Neural cell (in vitro differentiated cells): ENCODE measurements around the gene FHDC1. TPM values are rescaled to one million over a fixed set of nuclear protein-coding genes. Genes with fewer than 3 reads are reported as not detected.

Experiments used
- H2AFZ ChIP-seq: fragments of 200-600, 300-800 bp; sonication (generic), shearing (Covaris generic); 2 replicates; pipeline ENCODE4 v1.6.0; 2014; ENCODE audit warnings: low read depth, mild to moderate bottlenecking, antibody characterized with exemption, low read length, moderate library complexity
- H3F3A ChIP-seq: fragments of 200-600 bp; shearing (Covaris generic); 2 replicates; pipeline ENCODE4 v1.6.1; 2016; ENCODE audit warnings: mild to moderate bottlenecking, moderate library complexity, mixed read lengths, antibody characterized with exemption, low read length; ENCODE audit not compliant: insufficient read depth, poor library complexity, severe bottlenecking
- H3K27ac ChIP-seq: fragments of 200-600, 300-800 bp; sonication (generic), shearing (Covaris generic); 2 replicates; pipeline ENCODE4 v1.5.1; 2014; ENCODE audit warnings: mild to moderate bottlenecking, low read length, moderate library complexity
- H3K27me3 ChIP-seq: fragments of 300-800, 200-600 bp; sonication (generic), shearing (Covaris generic); 2 replicates; pipeline ENCODE4 v1.6.0; 2014; ENCODE audit warnings: mild to moderate bottlenecking, low read depth, low read length, moderate library complexity; ENCODE audit not compliant: insufficient read depth
- H3K36me3 ChIP-seq: fragments of 300-800, 200-600 bp; sonication (generic), shearing (Covaris generic); 2 replicates; pipeline ENCODE4 v1.5.1; 2014; ENCODE audit warnings: mild to moderate bottlenecking, antibody characterized with exemption, low read length, moderate library complexity; ENCODE audit not compliant: insufficient read depth
- H3K4me2 ChIP-seq: fragments of 300-800, 200-600 bp; sonication (generic), shearing (Covaris generic); 2 replicates; pipeline ENCODE4 v1.6.0; 2014; ENCODE audit warnings: mild to moderate bottlenecking, low read length
- H3K4me3 ChIP-seq: fragments of 300-800, 200-600 bp; sonication (generic), shearing (Covaris generic); 2 replicates; pipeline ENCODE4 v1.5.1; 2014; ENCODE audit warnings: mild to moderate bottlenecking, low read length, moderate library complexity
- H3K79me2 ChIP-seq: fragments of 200-600 bp; shearing (Covaris generic); replicated peaks from 2 replicates; pipeline ENCODE4 v1.6.0; 2014; ENCODE audit warnings: mild to moderate bottlenecking, low read length, moderate library complexity; ENCODE audit not compliant: insufficient read depth
- H3K9ac ChIP-seq: fragments of 300-800, 200-600 bp; sonication (generic), shearing (Covaris generic); 2 replicates; pipeline ENCODE4 v1.6.1; 2016; ENCODE audit warnings: mild to moderate bottlenecking, low read length, mixed read lengths
- H3K9me2 ChIP-seq: fragments of 200-600 bp; shearing (Covaris generic); 2 replicates; pipeline ENCODE4 v1.6.1; 2016; ENCODE audit warnings: mild to moderate bottlenecking, low read length, mixed read lengths; ENCODE audit not compliant: insufficient read depth
- H3K9me3 ChIP-seq: fragments of 200-600, 300-800 bp; sonication (generic), shearing (Covaris generic); 2 replicates; pipeline ENCODE4 v1.6.1; 2016; ENCODE audit warnings: mild to moderate bottlenecking, mixed run types, low read length, moderate library complexity, mixed read lengths
- H4K20me1 ChIP-seq: fragments of 200-600 bp; shearing (Covaris generic); 2 replicates; pipeline ENCODE4 v1.6.1; 2016; ENCODE audit warnings: mild to moderate bottlenecking, mixed run types; ENCODE audit not compliant: insufficient read depth
- EP300 ChIP-seq: fragments of 450-650 bp; conservative IDR thresholded peaks from 2 replicates; pipeline ENCODE4 v1.6.1; 2014; ENCODE audit warnings: antibody characterized with exemption, mild to moderate bottlenecking, moderate library complexity; ENCODE audit not compliant: poor library complexity, severe bottlenecking
- EZH2 ChIP-seq: fragments of 200-600, 300-800 bp; shearing (Covaris generic), sonication (generic); IDR thresholded peaks from 2 replicates; pipeline ENCODE4 v1.6.1; 2014; ENCODE audit warnings: antibody characterized with exemption, low read length, borderline replicate concordance, mild to moderate bottlenecking; ENCODE audit not compliant: insufficient read depth, poor library complexity, severe bottlenecking
- MXI1 ChIP-seq: fragments of 450-650 bp; conservative IDR thresholded peaks from 2 replicates; pipeline ENCODE4 v1.6.1; 2014; ENCODE audit warnings: antibody characterized with exemption, mild to moderate bottlenecking; ENCODE audit not compliant: poor library complexity, severe bottlenecking
- POLR2AphosphoS5 ChIP-seq: IDR thresholded peaks from 2 replicates; pipeline ENCODE4 v1.6.1; 2012
- RAD21 ChIP-seq: fragments of 450-650 bp; conservative IDR thresholded peaks from 2 replicates; pipeline ENCODE4 v1.6.1; 2014; ENCODE audit warnings: antibody characterized with exemption, mild to moderate bottlenecking, moderate library complexity
- SMC3 ChIP-seq: fragments of 450-650 bp; conservative IDR thresholded peaks from 2 replicates; pipeline ENCODE4 v1.6.1; 2014; ENCODE audit warnings: antibody characterized with exemption, mild to moderate bottlenecking, moderate library complexity; ENCODE audit not compliant: poor library complexity
- TAF1 ChIP-seq: IDR thresholded peaks from 2 replicates; pipeline ENCODE4 v1.6.1; 2012; ENCODE audit warnings: low read depth
- polyA plus RNA-seq: library from polyadenylated mRNA; depleted of rRNA; stranded (reverse); fragments of >200 nt; gene quantifications from 2 replicates; pipeline ENCODE4 v1.2.3, GENCODE V29; 2014
- TF ChIP-seq, protein P1 (sequence below): fragments of 450-650 bp; IDR thresholded peaks from 2 replicates; pipeline ENCODE4 v1.5.1; 2014; ENCODE audit warnings: antibody characterized with exemption, mild to moderate bottlenecking, moderate library complexity; ENCODE audit not compliant: poor library complexity, severe bottlenecking
- TF ChIP-seq, protein P2 (sequence below): IDR thresholded peaks from 2 replicates; pipeline ENCODE4 v1.6.1; 2012; ENCODE audit warnings: borderline replicate concordance

FHDC1 gene
- polyA plus RNA-seq, 1 donor from 2014 or later, result 11.4 TPM

DNA sequence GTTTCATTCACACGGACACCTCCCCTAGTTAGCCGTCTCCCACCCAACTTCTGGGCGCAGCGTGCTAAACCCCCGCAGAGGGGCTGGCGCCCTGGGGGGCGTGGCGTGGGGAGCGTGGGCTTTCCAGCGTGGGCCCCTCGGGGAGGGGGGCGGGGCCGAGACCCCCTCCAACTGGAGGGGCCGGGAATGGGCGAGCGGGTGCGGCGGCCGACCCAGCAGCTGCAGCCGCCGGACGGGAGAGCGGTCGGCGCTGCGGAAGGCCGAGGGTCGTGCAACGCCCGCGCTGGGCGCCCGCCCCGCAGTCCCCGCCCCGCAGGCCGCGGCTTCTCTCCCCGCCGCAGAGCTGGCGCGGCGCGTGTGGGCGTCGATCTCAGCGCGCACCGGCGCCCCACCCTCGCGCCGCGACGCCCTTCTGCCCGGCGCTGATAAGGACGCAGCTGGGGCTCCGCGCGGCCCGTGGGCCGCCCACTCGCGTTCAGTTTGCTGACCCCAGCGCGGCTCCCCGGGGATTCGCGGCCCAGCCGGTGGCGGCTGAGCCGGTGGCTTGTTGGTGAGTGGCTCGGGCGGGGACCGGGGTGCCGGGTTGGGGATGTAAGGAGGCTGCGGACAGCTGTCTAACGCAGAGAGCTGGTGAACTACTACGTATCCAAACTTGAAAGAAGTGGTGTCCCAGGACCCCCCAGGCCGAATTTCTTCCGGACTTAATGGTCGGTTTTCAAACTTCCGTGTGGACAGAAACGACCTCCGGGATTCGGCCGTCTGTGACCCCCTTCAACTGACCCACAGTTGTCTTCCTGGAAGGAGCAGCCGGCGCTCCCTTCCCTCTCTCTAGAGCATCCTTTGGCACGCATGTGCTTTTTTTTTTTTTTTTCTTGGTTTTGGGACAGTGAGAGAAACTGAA is 1.5 kb downstream of the FHDC1 start:
- Histone ChIP-seq H3K27me3 (peaks cover 22% of the 10 kb centered on the region), H3K27ac (no peak overlapping the region), H3K36me3 (no peaks in the 10 kb centered on the region), H3K4me2 (peak overlapping the region; percentile 30), H3K9me2 (no peaks in the 10 kb centered on the region), H3K4me3 (peak overlapping the region; percentile 82), H3K9ac (peak overlapping the region; percentile 90), H2AFZ (peak overlapping the region; percentile 43), H3K9me3 (no peaks in the 10 kb centered on the region), H4K20me1 (peaks cover 4% of the 10 kb centered on the region), H3K79me2 (peaks cover 15% of the 10 kb centered on the region), H3F3A (no peaks in the 10 kb centered on the region)
- no peak for TF ChIP-seq EP300
- no peak for TF ChIP-seq POLR2AphosphoS5
- TF ChIP-seq MXI1, result peak; percentile 21

DNA sequence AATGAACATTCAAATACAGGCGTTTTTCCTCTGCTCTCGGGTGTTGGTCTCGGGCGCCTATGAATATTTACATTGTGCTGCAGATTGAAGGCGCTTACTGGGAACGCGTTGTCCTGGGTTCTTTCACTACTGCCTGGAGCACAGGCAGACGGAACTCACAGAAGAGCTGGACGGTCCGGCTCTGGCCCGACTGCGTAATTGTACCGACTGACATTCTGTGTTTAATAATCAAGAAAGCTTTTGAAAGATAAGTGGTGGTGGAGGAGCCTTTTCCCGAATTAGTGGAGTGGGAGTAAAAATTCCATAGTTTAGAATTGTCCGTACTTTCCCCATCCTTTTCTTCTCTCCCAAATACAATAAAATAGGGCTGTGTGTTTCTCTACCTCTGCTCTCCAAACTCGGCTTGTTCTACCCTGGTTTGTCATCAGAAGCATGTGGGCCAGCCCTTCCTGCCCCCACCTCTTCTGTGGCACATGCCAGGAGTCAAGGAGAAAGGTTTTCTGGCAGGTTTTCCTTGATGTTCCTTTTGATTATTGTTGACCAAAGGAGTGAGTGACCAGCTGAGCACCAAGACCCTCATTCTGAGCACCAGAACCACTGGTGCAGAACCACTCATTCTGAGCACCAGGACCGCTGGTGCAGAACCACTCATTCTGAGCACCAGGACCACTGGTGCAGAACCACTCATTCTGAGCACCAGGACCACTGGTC is 2.3 kb downstream of the FHDC1 start:
- H3K27ac ChIP-seq, result no peak overlapping the region

DNA sequence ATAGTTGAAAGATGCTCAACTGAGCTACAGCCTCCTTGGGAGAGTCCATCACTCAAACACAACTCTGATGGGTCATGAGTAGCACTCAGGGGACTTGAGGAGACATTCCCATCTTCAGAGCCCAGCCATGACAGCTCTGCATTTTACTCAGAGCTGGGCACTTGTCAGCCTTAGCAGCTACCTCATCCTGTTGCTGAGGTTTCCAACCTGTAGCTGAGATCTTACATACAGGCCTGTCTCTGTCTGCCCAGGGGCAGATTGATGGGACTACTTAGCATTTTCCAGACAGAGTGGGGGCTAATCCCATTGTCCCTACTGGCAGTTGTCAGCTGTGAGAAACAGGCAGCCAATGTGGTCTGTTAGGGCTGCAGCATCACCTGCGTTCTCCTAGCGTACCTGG is 3.5 kb downstream of the FHDC1 start:
- Histone ChIP-seq H2AFZ (no peak overlapping the region), H3K9ac (no peak overlapping the region), H3K4me3 (peak overlapping the region; percentile 9), H3K27me3 (peaks cover 14% of the 10 kb centered on the region), H3K9me2 (no peaks in the 10 kb centered on the region), H3K36me3 (no peaks in the 10 kb centered on the region), H3K9me3 (no peaks in the 10 kb centered on the region), H3K4me2 (no peak overlapping the region), H3F3A (no peaks in the 10 kb centered on the region), H4K20me1 (peaks cover 4% of the 10 kb centered on the region), H3K27ac (no peak overlapping the region), H3K79me2 (peaks cover 15% of the 10 kb centered on the region)
- TF ChIP-seq EP300 (no peak), TAF1 (no peak), SMC3 (no peak), EZH2 (no peak), POLR2AphosphoS5 (no peak), RAD21 (no peak), MXI1 (no peak)
- TF ChIP-seq, protein P1, sequence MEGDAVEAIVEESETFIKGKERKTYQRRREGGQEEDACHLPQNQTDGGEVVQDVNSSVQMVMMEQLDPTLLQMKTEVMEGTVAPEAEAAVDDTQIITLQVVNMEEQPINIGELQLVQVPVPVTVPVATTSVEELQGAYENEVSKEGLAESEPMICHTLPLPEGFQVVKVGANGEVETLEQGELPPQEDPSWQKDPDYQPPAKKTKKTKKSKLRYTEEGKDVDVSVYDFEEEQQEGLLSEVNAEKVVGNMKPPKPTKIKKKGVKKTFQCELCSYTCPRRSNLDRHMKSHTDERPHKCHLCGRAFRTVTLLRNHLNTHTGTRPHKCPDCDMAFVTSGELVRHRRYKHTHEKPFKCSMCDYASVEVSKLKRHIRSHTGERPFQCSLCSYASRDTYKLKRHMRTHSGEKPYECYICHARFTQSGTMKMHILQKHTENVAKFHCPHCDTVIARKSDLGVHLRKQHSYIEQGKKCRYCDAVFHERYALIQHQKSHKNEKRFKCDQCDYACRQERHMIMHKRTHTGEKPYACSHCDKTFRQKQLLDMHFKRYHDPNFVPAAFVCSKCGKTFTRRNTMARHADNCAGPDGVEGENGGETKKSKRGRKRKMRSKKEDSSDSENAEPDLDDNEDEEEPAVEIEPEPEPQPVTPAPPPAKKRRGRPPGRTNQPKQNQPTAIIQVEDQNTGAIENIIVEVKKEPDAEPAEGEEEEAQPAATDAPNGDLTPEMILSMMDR, result no peak
- TF ChIP-seq, protein P2, sequence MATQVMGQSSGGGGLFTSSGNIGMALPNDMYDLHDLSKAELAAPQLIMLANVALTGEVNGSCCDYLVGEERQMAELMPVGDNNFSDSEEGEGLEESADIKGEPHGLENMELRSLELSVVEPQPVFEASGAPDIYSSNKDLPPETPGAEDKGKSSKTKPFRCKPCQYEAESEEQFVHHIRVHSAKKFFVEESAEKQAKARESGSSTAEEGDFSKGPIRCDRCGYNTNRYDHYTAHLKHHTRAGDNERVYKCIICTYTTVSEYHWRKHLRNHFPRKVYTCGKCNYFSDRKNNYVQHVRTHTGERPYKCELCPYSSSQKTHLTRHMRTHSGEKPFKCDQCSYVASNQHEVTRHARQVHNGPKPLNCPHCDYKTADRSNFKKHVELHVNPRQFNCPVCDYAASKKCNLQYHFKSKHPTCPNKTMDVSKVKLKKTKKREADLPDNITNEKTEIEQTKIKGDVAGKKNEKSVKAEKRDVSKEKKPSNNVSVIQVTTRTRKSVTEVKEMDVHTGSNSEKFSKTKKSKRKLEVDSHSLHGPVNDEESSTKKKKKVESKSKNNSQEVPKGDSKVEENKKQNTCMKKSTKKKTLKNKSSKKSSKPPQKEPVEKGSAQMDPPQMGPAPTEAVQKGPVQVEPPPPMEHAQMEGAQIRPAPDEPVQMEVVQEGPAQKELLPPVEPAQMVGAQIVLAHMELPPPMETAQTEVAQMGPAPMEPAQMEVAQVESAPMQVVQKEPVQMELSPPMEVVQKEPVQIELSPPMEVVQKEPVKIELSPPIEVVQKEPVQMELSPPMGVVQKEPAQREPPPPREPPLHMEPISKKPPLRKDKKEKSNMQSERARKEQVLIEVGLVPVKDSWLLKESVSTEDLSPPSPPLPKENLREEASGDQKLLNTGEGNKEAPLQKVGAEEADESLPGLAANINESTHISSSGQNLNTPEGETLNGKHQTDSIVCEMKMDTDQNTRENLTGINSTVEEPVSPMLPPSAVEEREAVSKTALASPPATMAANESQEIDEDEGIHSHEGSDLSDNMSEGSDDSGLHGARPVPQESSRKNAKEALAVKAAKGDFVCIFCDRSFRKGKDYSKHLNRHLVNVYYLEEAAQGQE, result no peak

More for the DNA sequence above, 2.3 kb downstream of the FHDC1 start:
- no peak for TF ChIP-seq EZH2
- TF ChIP-seq MXI1, result no peak
- no peak for TF ChIP-seq TAF1
- no peak for TF ChIP-seq EP300
- no peak overlapping the region for H3K9ac ChIP-seq
- peak overlapping the region; percentile 82 for H3K4me3 ChIP-seq
- peaks cover 22% of the 10 kb centered on the region for H3K27me3 ChIP-seq
- no peak overlapping the region for H3K4me2 ChIP-seq
- peaks cover 4% of the 10 kb centered on the region for H4K20me1 ChIP-seq
- H3K36me3 ChIP-seq, result no peaks in the 10 kb centered on the region
- no peaks in the 10 kb centered on the region for H3F3A ChIP-seq
- H2AFZ ChIP-seq, result no peak overlapping the region
- H3K9me2 ChIP-seq, result no peaks in the 10 kb centered on the region
- H3K9me3 ChIP-seq, result no peaks in the 10 kb centered on the region
- H3K79me2 ChIP-seq, result peaks cover 15% of the 10 kb centered on the region
